SK-N-SH (cell line): ENCODE measurements around the gene TAF1L.

Source experiments
- TCF12 ChIP-seq: IDR thresholded peaks from 2 replicates; pipeline ENCODE4 v1.4.0; 2012
- TF ChIP-seq, protein P1 (sequence below): fragments of 200-600 bp; sonication (generic); IDR thresholded peaks from 2 replicates; pipeline ENCODE4 v1.6.1; 2017; ENCODE audit warnings: antibody characterized with exemption, mild to moderate bottlenecking, moderate library complexity

DNA sequence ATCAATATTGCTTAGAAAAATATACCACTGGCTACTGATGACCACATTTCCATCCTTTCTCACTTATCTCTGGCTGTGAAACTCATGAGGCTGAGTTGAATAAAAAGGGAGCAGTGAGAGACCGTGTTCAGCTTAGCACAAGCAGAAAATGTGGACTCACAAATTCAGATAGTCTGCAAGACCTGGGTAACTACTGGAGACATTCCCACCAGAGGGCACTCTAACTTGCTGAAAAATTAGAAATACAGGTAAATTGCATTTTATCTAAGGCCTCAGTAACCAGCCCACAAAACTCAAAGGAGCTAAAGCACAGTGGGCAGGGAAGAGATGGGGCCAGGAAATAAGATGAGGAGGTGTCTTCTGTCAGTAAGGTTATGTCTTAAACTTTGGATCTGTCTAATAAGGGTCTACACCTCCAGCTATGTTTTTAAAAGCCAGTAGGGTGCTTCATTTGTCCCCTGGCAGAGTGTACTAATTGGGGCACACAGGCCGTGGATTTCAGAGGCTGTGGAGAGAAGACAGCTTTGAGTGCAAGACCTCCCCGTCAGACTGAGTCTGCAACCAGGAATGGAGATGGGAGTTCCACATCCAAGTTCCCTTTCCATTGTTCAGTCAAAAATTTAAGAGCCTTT, 53.8 kb downstream of the TAF1L start:
- TF ChIP-seq, protein P1, sequence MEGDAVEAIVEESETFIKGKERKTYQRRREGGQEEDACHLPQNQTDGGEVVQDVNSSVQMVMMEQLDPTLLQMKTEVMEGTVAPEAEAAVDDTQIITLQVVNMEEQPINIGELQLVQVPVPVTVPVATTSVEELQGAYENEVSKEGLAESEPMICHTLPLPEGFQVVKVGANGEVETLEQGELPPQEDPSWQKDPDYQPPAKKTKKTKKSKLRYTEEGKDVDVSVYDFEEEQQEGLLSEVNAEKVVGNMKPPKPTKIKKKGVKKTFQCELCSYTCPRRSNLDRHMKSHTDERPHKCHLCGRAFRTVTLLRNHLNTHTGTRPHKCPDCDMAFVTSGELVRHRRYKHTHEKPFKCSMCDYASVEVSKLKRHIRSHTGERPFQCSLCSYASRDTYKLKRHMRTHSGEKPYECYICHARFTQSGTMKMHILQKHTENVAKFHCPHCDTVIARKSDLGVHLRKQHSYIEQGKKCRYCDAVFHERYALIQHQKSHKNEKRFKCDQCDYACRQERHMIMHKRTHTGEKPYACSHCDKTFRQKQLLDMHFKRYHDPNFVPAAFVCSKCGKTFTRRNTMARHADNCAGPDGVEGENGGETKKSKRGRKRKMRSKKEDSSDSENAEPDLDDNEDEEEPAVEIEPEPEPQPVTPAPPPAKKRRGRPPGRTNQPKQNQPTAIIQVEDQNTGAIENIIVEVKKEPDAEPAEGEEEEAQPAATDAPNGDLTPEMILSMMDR = peak; percentile 75
- no peak for TF ChIP-seq TCF12
